Neural cell (in vitro differentiated cells): Measurements from ENCODE around the gene FRMPD4. TPM values are rescaled to one million over a fixed set of nuclear protein-coding genes. Genes with fewer than 3 reads are reported as not detected.

Experiments
- H2AFZ ChIP-seq: fragments of 200-600, 300-800 bp; sonication (generic), shearing (Covaris generic); 2 replicates; pipeline ENCODE4 v1.6.0; 2014; ENCODE audit warnings: low read depth, mild to moderate bottlenecking, antibody characterized with exemption, low read length, moderate library complexity
- H3F3A ChIP-seq: fragments of 200-600 bp; shearing (Covaris generic); 2 replicates; pipeline ENCODE4 v1.6.1; 2016; ENCODE audit warnings: mild to moderate bottlenecking, moderate library complexity, mixed read lengths, antibody characterized with exemption, low read length; ENCODE audit not compliant: insufficient read depth, poor library complexity, severe bottlenecking
- H3K27ac ChIP-seq: fragments of 200-600, 300-800 bp; sonication (generic), shearing (Covaris generic); 2 replicates; pipeline ENCODE4 v1.5.1; 2014; ENCODE audit warnings: mild to moderate bottlenecking, low read length, moderate library complexity
- H3K27me3 ChIP-seq: fragments of 300-800, 200-600 bp; sonication (generic), shearing (Covaris generic); 2 replicates; pipeline ENCODE4 v1.6.0; 2014; ENCODE audit warnings: mild to moderate bottlenecking, low read depth, low read length, moderate library complexity; ENCODE audit not compliant: insufficient read depth
- H3K36me3 ChIP-seq: fragments of 300-800, 200-600 bp; sonication (generic), shearing (Covaris generic); 2 replicates; pipeline ENCODE4 v1.5.1; 2014; ENCODE audit warnings: mild to moderate bottlenecking, antibody characterized with exemption, low read length, moderate library complexity; ENCODE audit not compliant: insufficient read depth
- H3K4me2 ChIP-seq: fragments of 300-800, 200-600 bp; sonication (generic), shearing (Covaris generic); 2 replicates; pipeline ENCODE4 v1.6.0; 2014; ENCODE audit warnings: mild to moderate bottlenecking, low read length
- H3K4me3 ChIP-seq: fragments of 300-800, 200-600 bp; sonication (generic), shearing (Covaris generic); 2 replicates; pipeline ENCODE4 v1.5.1; 2014; ENCODE audit warnings: mild to moderate bottlenecking, low read length, moderate library complexity
- H3K79me2 ChIP-seq: fragments of 200-600 bp; shearing (Covaris generic); replicated peaks from 2 replicates; pipeline ENCODE4 v1.6.0; 2014; ENCODE audit warnings: mild to moderate bottlenecking, low read length, moderate library complexity; ENCODE audit not compliant: insufficient read depth
- H3K9ac ChIP-seq: fragments of 300-800, 200-600 bp; sonication (generic), shearing (Covaris generic); 2 replicates; pipeline ENCODE4 v1.6.1; 2016; ENCODE audit warnings: mild to moderate bottlenecking, low read length, mixed read lengths
- H3K9me2 ChIP-seq: fragments of 200-600 bp; shearing (Covaris generic); 2 replicates; pipeline ENCODE4 v1.6.1; 2016; ENCODE audit warnings: mild to moderate bottlenecking, low read length, mixed read lengths; ENCODE audit not compliant: insufficient read depth
- H3K9me3 ChIP-seq: fragments of 200-600, 300-800 bp; sonication (generic), shearing (Covaris generic); 2 replicates; pipeline ENCODE4 v1.6.1; 2016; ENCODE audit warnings: mild to moderate bottlenecking, mixed run types, low read length, moderate library complexity, mixed read lengths
- H4K20me1 ChIP-seq: fragments of 200-600 bp; shearing (Covaris generic); 2 replicates; pipeline ENCODE4 v1.6.1; 2016; ENCODE audit warnings: mild to moderate bottlenecking, mixed run types; ENCODE audit not compliant: insufficient read depth
- CTCF ChIP-seq: fragments of 450-650 bp; IDR thresholded peaks from 2 replicates; pipeline ENCODE4 v1.5.1; 2014; ENCODE audit warnings: antibody characterized with exemption, mild to moderate bottlenecking, moderate library complexity; ENCODE audit not compliant: poor library complexity, severe bottlenecking
- EP300 ChIP-seq: fragments of 450-650 bp; conservative IDR thresholded peaks from 2 replicates; pipeline ENCODE4 v1.6.1; 2014; ENCODE audit warnings: antibody characterized with exemption, mild to moderate bottlenecking, moderate library complexity; ENCODE audit not compliant: poor library complexity, severe bottlenecking
- EZH2 ChIP-seq: fragments of 200-600, 300-800 bp; shearing (Covaris generic), sonication (generic); IDR thresholded peaks from 2 replicates; pipeline ENCODE4 v1.6.1; 2014; ENCODE audit warnings: antibody characterized with exemption, low read length, borderline replicate concordance, mild to moderate bottlenecking; ENCODE audit not compliant: insufficient read depth, poor library complexity, severe bottlenecking
- MXI1 ChIP-seq: fragments of 450-650 bp; conservative IDR thresholded peaks from 2 replicates; pipeline ENCODE4 v1.6.1; 2014; ENCODE audit warnings: antibody characterized with exemption, mild to moderate bottlenecking; ENCODE audit not compliant: poor library complexity, severe bottlenecking
- POLR2AphosphoS5 ChIP-seq: IDR thresholded peaks from 2 replicates; pipeline ENCODE4 v1.6.1; 2012
- RAD21 ChIP-seq: fragments of 450-650 bp; conservative IDR thresholded peaks from 2 replicates; pipeline ENCODE4 v1.6.1; 2014; ENCODE audit warnings: antibody characterized with exemption, mild to moderate bottlenecking, moderate library complexity
- SMC3 ChIP-seq: fragments of 450-650 bp; conservative IDR thresholded peaks from 2 replicates; pipeline ENCODE4 v1.6.1; 2014; ENCODE audit warnings: antibody characterized with exemption, mild to moderate bottlenecking, moderate library complexity; ENCODE audit not compliant: poor library complexity
- TAF1 ChIP-seq: IDR thresholded peaks from 2 replicates; pipeline ENCODE4 v1.6.1; 2012; ENCODE audit warnings: low read depth
- polyA plus RNA-seq: library from polyadenylated mRNA; depleted of rRNA; stranded (reverse); fragments of >200 nt; gene quantifications from 2 replicates; pipeline ENCODE4 v1.2.3, GENCODE V29; 2014
- TF ChIP-seq, protein P1 (sequence below): IDR thresholded peaks from 2 replicates; pipeline ENCODE4 v1.6.1; 2012; ENCODE audit warnings: borderline replicate concordance

The FRMPD4 gene
- polyA plus RNA-seq, 1 donor from 2014 or later, result 1.2 TPM

DNA sequence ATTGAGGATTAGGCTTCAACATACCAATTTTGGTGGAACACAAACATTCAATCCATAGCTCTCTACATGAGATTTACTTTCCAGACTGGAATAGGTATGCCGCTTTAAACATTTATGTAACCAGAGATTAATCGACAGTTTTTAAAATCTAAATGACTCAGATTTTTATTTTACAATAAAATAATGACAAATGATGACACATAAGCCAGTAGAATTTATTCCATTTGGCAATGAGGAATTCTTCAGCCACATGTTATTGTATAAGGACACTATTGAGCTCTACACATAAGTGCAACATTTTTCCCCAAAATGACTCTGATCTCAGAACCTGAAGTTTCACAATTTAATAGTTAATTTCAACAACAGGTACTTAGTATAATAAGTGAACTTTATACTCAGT lies 425.9 kb downstream of the FRMPD4 start:
- Histone ChIP-seq H3K27me3 (no peaks in the 10 kb centered on the region), H4K20me1 (no peaks in the 10 kb centered on the region), H3K4me3 (no peak overlapping the region)

DNA sequence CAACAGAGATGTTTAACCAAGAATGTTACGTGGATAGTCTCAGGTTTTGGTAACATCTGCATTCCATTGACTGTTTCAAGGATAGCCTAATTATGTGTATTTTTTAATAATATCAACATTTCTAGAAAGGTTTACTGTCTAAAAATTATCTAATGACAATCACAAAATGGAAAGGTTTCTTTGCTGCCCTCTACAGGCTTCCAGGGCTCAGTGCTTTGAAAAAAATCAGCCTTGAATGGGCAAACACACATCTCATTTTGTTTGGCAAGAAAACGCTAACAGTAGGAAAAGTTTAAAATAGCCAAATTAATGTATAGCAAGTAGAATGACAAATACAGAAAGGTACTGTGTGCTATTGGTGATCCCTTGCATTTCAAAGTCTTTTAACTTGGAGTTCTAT lies 429.6 kb downstream of the FRMPD4 start:
- H3K27me3 ChIP-seq, result no peaks in the 10 kb centered on the region
- no peak overlapping the region for H3K27ac ChIP-seq
- H3K9me2 ChIP-seq, result no peaks in the 10 kb centered on the region
- H2AFZ ChIP-seq, result no peak overlapping the region
- H3K9me3 ChIP-seq, result no peaks in the 10 kb centered on the region
- H3K36me3 ChIP-seq, result no peaks in the 10 kb centered on the region
- no peaks in the 10 kb centered on the region for H3K79me2 ChIP-seq
- H3F3A ChIP-seq, result no peaks in the 10 kb centered on the region
- H3K4me3 ChIP-seq, result no peak overlapping the region
- H4K20me1 ChIP-seq, result no peaks in the 10 kb centered on the region
- H3K4me2 ChIP-seq, result no peak overlapping the region
- no peak overlapping the region for H3K9ac ChIP-seq
- peak; percentile 58 for TF ChIP-seq CTCF
- no peak for TF ChIP-seq TAF1
- no peak for TF ChIP-seq EZH2
- TF ChIP-seq RAD21, result peak; percentile 44
- TF ChIP-seq EP300, result no peak
- no peak for TF ChIP-seq MXI1

More for the DNA sequence above, 425.9 kb downstream of the FRMPD4 start:
- Histone ChIP-seq H3F3A (no peaks in the 10 kb centered on the region), H3K9me2 (no peaks in the 10 kb centered on the region), H3K9me3 (no peaks in the 10 kb centered on the region), H3K79me2 (no peaks in the 10 kb centered on the region), H2AFZ (no peak overlapping the region), H3K36me3 (no peaks in the 10 kb centered on the region), H3K27ac (no peak overlapping the region), H3K9ac (no peak overlapping the region), H3K4me2 (no peak overlapping the region)
- no peak for TF ChIP-seq MXI1
- no peak for TF ChIP-seq POLR2AphosphoS5
- TF ChIP-seq EZH2, result no peak
- TF ChIP-seq, protein P1, sequence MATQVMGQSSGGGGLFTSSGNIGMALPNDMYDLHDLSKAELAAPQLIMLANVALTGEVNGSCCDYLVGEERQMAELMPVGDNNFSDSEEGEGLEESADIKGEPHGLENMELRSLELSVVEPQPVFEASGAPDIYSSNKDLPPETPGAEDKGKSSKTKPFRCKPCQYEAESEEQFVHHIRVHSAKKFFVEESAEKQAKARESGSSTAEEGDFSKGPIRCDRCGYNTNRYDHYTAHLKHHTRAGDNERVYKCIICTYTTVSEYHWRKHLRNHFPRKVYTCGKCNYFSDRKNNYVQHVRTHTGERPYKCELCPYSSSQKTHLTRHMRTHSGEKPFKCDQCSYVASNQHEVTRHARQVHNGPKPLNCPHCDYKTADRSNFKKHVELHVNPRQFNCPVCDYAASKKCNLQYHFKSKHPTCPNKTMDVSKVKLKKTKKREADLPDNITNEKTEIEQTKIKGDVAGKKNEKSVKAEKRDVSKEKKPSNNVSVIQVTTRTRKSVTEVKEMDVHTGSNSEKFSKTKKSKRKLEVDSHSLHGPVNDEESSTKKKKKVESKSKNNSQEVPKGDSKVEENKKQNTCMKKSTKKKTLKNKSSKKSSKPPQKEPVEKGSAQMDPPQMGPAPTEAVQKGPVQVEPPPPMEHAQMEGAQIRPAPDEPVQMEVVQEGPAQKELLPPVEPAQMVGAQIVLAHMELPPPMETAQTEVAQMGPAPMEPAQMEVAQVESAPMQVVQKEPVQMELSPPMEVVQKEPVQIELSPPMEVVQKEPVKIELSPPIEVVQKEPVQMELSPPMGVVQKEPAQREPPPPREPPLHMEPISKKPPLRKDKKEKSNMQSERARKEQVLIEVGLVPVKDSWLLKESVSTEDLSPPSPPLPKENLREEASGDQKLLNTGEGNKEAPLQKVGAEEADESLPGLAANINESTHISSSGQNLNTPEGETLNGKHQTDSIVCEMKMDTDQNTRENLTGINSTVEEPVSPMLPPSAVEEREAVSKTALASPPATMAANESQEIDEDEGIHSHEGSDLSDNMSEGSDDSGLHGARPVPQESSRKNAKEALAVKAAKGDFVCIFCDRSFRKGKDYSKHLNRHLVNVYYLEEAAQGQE, result no peak
- TF ChIP-seq CTCF, result no peak
- TF ChIP-seq SMC3, result no peak
- no peak for TF ChIP-seq EP300
- TF ChIP-seq TAF1, result no peak
- TF ChIP-seq RAD21, result no peak
